NB4 (cell line): Measurements from ENCODE around the gene ZNF692.

ENCODE experiments used
- POLR2A ChIP-seq: IDR thresholded peaks from 2 replicates; pipeline ENCODE4 v1.6.1; 2011; ENCODE audit warnings: mild to moderate bottlenecking; ENCODE audit not compliant: insufficient read length; ENCODE audit errors: extremely low read depth
- TF ChIP-seq, protein P1 (sequence below): IDR thresholded peaks from one replicate; pipeline ENCODE4 v1.5.1; 2012; ENCODE audit warnings: low read depth, low read length

DNA sequence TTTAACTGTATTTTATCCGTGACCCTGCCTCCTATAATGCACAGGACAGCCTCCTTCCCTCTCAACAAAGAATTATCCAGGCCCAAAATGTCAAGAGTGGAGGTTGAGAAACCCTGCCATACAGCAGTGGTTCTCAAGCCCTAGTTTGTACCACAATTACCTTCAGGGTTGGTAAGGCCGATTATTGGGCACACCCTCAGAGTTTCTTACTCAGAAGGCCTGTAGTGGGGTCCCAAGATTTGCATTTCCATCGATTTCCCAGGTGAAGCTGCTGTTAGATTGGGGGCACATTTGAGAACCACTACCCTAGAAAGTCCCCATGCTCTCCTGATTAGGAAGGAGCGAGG, 46.8 kb upstream of the ZNF692 start:
- TF ChIP-seq, protein P1, sequence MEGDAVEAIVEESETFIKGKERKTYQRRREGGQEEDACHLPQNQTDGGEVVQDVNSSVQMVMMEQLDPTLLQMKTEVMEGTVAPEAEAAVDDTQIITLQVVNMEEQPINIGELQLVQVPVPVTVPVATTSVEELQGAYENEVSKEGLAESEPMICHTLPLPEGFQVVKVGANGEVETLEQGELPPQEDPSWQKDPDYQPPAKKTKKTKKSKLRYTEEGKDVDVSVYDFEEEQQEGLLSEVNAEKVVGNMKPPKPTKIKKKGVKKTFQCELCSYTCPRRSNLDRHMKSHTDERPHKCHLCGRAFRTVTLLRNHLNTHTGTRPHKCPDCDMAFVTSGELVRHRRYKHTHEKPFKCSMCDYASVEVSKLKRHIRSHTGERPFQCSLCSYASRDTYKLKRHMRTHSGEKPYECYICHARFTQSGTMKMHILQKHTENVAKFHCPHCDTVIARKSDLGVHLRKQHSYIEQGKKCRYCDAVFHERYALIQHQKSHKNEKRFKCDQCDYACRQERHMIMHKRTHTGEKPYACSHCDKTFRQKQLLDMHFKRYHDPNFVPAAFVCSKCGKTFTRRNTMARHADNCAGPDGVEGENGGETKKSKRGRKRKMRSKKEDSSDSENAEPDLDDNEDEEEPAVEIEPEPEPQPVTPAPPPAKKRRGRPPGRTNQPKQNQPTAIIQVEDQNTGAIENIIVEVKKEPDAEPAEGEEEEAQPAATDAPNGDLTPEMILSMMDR = no peak
- no peak for TF ChIP-seq POLR2A
